Osteoblast (primary cell): ENCODE measurements around the gene MARCHF3. TPM values are rescaled to one million over a fixed set of nuclear protein-coding genes. Genes with fewer than 3 reads are reported as not detected.

Experiments used
- DNase-seq: peaks from one replicate; pipeline ENCODE4 v3.0.0; 2011; ENCODE audit warnings: low spot score, mixed read lengths; ENCODE audit not compliant: insufficient read length; ENCODE audit errors: missing footprints
- H2AFZ ChIP-seq: 2 replicates; pipeline ENCODE4 v1.6.0; 2011; ENCODE audit warnings: mild to moderate bottlenecking, low read length
- H3K27ac ChIP-seq: 2 replicates; pipeline ENCODE4 v1.5.1; 2011; ENCODE audit warnings: mild to moderate bottlenecking, low read depth, low read length, moderate library complexity
- H3K27me3 ChIP-seq: 2 replicates; pipeline ENCODE4 v1.6.0; 2012; ENCODE audit warnings: mild to moderate bottlenecking, control low read depth, inconsistent platforms, low read length, moderate library complexity; ENCODE audit not compliant: insufficient read depth
- H3K36me3 ChIP-seq: 2 replicates; pipeline ENCODE4 v1.5.1; 2011; ENCODE audit warnings: mild to moderate bottlenecking, low read length, control low read depth, moderate library complexity; ENCODE audit not compliant: insufficient read depth
- H3K4me1 ChIP-seq: 2 replicates; pipeline ENCODE4 v1.5.1; 2011; ENCODE audit warnings: mild to moderate bottlenecking, low read length, control low read depth, moderate library complexity; ENCODE audit not compliant: insufficient read depth
- H3K4me2 ChIP-seq: 2 replicates; pipeline ENCODE4 v1.6.0; 2011; ENCODE audit warnings: mild to moderate bottlenecking, low read length; ENCODE audit not compliant: insufficient read depth
- H3K4me3 ChIP-seq: fragments of 200-600 bp; sonication (generic); 3 replicates; pipeline ENCODE4 v1.5.1; 2012; ENCODE audit warnings: mild to moderate bottlenecking, low read length, inconsistent platforms; ENCODE audit not compliant: insufficient read depth
- H3K79me2 ChIP-seq: 2 replicates; pipeline ENCODE4 v1.6.0; 2012; ENCODE audit warnings: mild to moderate bottlenecking, low read length, control low read depth, inconsistent platforms; ENCODE audit not compliant: insufficient read depth
- H3K9me3 ChIP-seq: 2 replicates; pipeline ENCODE4 v1.5.1; 2011; ENCODE audit warnings: low read depth, low read length, control low read depth
- H4K20me1 ChIP-seq: 2 replicates; pipeline ENCODE4 v1.6.0; 2012; ENCODE audit warnings: mild to moderate bottlenecking, low read length, control low read depth; ENCODE audit not compliant: insufficient read depth
- CTCF ChIP-seq: IDR thresholded peaks from 2 replicates; pipeline ENCODE4 v1.5.1; 2011; ENCODE audit warnings: mild to moderate bottlenecking, low read depth, low read length, moderate library complexity; ENCODE audit errors: extremely low read depth
- total RNA-seq: library from RNA; depleted of rRNA; stranded (reverse); fragments of >200 nt; gene quantifications from 2 replicates; pipeline ENCODE4 v1.2.3, GENCODE V29; 2012

MARCHF3 gene
- total RNA-seq, 1 donor, result 2.2 TPM

GRCh38 chr5:126971455-126972031 lies 58.8 kb downstream of the MARCHF3 start:
- no peaks in the 10 kb centered on the region for H3K27me3 ChIP-seq
- no peak overlapping the region for H3K4me3 ChIP-seq
- no peak overlapping the region for H2AFZ ChIP-seq
- no peak overlapping the region for H3K4me2 ChIP-seq
- TF ChIP-seq CTCF, result no peak
- no peaks in the 10 kb centered on the region for H4K20me1 ChIP-seq
- peaks cover 19% of the 10 kb centered on the region for H3K4me1 ChIP-seq
- no peaks in the 10 kb centered on the region for H3K9me3 ChIP-seq
- no peak overlapping the region for H3K27ac ChIP-seq
- no peak for DNase-seq
- H3K36me3 ChIP-seq, result no peaks in the 10 kb centered on the region
- H3K79me2 ChIP-seq, result no peaks in the 10 kb centered on the region

GRCh38 chr5:126970517-126971017 lies 59.8 kb downstream of the MARCHF3 start:
- no peaks in the 10 kb centered on the region for H3K36me3 ChIP-seq
- no peak overlapping the region for H2AFZ ChIP-seq
- H3K9me3 ChIP-seq, result no peaks in the 10 kb centered on the region
- H3K4me3 ChIP-seq, result no peak overlapping the region
- no peak overlapping the region for H3K27ac ChIP-seq
- DNase-seq, result peak; percentile 70
- TF ChIP-seq CTCF, result no peak
- no peaks in the 10 kb centered on the region for H3K79me2 ChIP-seq
- no peaks in the 10 kb centered on the region for H4K20me1 ChIP-seq
- no peaks in the 10 kb centered on the region for H3K27me3 ChIP-seq
- H3K4me2 ChIP-seq, result peak overlapping the region; percentile 25
- peaks cover 21% of the 10 kb centered on the region for H3K4me1 ChIP-seq

DNA sequence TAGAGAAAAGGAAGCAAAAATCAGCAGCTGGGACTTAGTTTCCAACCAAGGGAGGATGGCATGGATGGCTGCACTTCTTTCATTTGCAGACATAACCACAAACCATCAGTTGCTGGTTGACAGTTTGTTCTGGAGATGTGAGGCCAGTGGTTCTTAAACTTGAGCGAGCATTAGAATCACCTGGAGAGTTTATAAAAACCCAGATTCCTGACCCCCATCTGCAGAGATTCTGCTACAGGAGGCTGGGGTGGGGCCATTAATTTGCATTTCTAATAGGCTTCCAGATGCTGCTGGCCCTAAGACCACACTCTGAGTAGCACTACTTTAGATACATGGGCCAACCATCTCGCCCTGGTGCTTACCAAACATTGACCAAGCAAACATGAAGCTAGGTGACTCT lies 60.8 kb downstream of the MARCHF3 start:
- H3K4me1 ChIP-seq, result peaks cover 30% of the 10 kb centered on the region
- H3K9me3 ChIP-seq, result no peaks in the 10 kb centered on the region
- H3K4me3 ChIP-seq, result no peak overlapping the region
- no peak overlapping the region for H3K27ac ChIP-seq
- no peaks in the 10 kb centered on the region for H4K20me1 ChIP-seq
- DNase-seq, result no peak
- no peaks in the 10 kb centered on the region for H3K36me3 ChIP-seq
- no peak overlapping the region for H2AFZ ChIP-seq
- TF ChIP-seq CTCF, result no peak
- H3K79me2 ChIP-seq, result no peaks in the 10 kb centered on the region
- H3K27me3 ChIP-seq, result no peaks in the 10 kb centered on the region
- H3K4me2 ChIP-seq, result no peak overlapping the region

- no peaks in the 10 kb centered on the region for H4K20me1 ChIP-seq
- no peak for TF ChIP-seq CTCF
- H3K4me3 ChIP-seq, result no peak overlapping the region
- no peaks in the 10 kb centered on the region for H3K9me3 ChIP-seq
- peaks cover 31% of the 10 kb centered on the region for H3K4me1 ChIP-seq
- no peak overlapping the region for H3K27ac ChIP-seq
- no peaks in the 10 kb centered on the region for H3K79me2 ChIP-seq
- no peak for DNase-seq
- H3K27me3 ChIP-seq, result no peaks in the 10 kb centered on the region
- no peak overlapping the region for H2AFZ ChIP-seq
- no peak overlapping the region for H3K4me2 ChIP-seq
- no peaks in the 10 kb centered on the region for H3K36me3 ChIP-seq
These were observed 62.4 kb downstream of the MARCHF3 start for GRCh38 chr5:126967808-126968466.
